HepG2 (cell line): ENCODE results near the gene MYO1G. TPM values are rescaled to one million over a fixed set of nuclear protein-coding genes. Genes with fewer than 3 reads are reported as not detected.

Experiments
- ATAC-seq: fragments of 200-7000 bp; cut with Tn5 transposase; 3 replicates; pipeline ENCODE4 v1.9.1; 2020; ENCODE audit warnings: mild to moderate bottlenecking, moderate library complexity
- BruUV-seq: library from RNA; stranded (reverse); fragments of 400-500 nt; replicated peaks from 2 replicates; lab custom pipeline; 2021; lab: Mats Ljungman, UMichigan
- CTCF ChIA-PET: fragments of 300-600 bp; formaldehyde crosslinking; extraction: SDS; loops from one replicate; lab custom pipeline; 2021; ENCODE audit warnings: low total read pairs, inconsistent platforms, low intra/inter-chr PET ratio; lab: Yijun Ruan, JAX
- POLR2A ChIA-PET: fragments of 350-600 bp; sonication (Branson Sonifier 250); formaldehyde crosslinking; loops from one replicate; lab custom pipeline; 2020; ENCODE audit warnings: antibody characterized with exemption, inconsistent platforms; lab: Yijun Ruan, JAX
- DNase-seq: peaks from one replicate; pipeline ENCODE4 v3.0.0-alpha.2; 2015; ENCODE audit warnings: low spot score
- FAIRE-seq: peaks from 3 replicates; lab custom pipeline; 2011; peaks lifted over from hg19 to GRCh38; lab: Jason Lieb, UNC
- H2AFZ ChIP-seq: one replicate; pipeline ENCODE4 v1.6.1; 2011; ENCODE audit warnings: low read length, inconsistent platforms
- H3K27ac ChIP-seq: fragments of 300-600 bp; 3 replicates; pipeline ENCODE4 v1.8.0; 2011; ENCODE audit warnings: mixed run types, mild to moderate bottlenecking, mixed read lengths, low read length, inconsistent platforms; ENCODE audit not compliant: insufficient read depth; ENCODE audit errors: extremely low read length
- H3K27me3 ChIP-seq, 2 experiments: fragments of 200-600 bp in 1 of 2; 2 replicates in 1 of 2; 3 replicates in 1 of 2; pipeline versions ENCODE4 v1.6.0 to v1.8.0; 2011; ENCODE audit warnings: low read length in 2 of 2, mild to moderate bottlenecking in 2 of 2, moderate library complexity in 2 of 2, inconsistent platforms in 1 of 2; ENCODE audit not compliant: insufficient read depth in 2 of 2, control insufficient read depth in 1 of 2
- H3K36me3 ChIP-seq, 2 experiments: fragments of 200-600 bp in 1 of 2; replicated peaks in 1 of 2; 2 replicates in 1 of 2; 3 replicates in 1 of 2; pipeline versions ENCODE4 v1.5.1 to v1.8.0; 2011; ENCODE audit warnings: low read length in 2 of 2, inconsistent platforms in 1 of 2; ENCODE audit not compliant: insufficient read depth in 2 of 2, control insufficient read depth in 1 of 2
- H3K4me1 ChIP-seq: 2 replicates; pipeline ENCODE4 v1.5.1; 2012; ENCODE audit warnings: low read length, inconsistent platforms; ENCODE audit not compliant: insufficient read depth
- H3K4me2 ChIP-seq: 2 replicates; pipeline ENCODE4 v1.6.0; 2011; ENCODE audit warnings: low read depth, low read length, inconsistent platforms
- H3K4me3 ChIP-seq, 3 experiments: fragments of 200-600 bp in 1 of 3; sonication (generic), shearing (Covaris generic) in 1 of 3; replicated peaks in 1 of 3; 2 replicates each; pipeline ENCODE4 v1.5.1; 2011 to 2016; ENCODE audit warnings: low read length in 3 of 3, inconsistent platforms in 2 of 3, low read depth in 2 of 3, mild to moderate bottlenecking in 2 of 3, control low read depth in 1 of 3, mixed read lengths in 1 of 3; ENCODE audit not compliant: insufficient read depth in 1 of 3
- H3K79me2 ChIP-seq: one replicate; pipeline ENCODE4 v1.6.1; 2011; ENCODE audit warnings: low read length, inconsistent platforms; ENCODE audit not compliant: insufficient read depth
- H3K9ac ChIP-seq: 2 replicates; pipeline ENCODE4 v1.6.0; 2011; ENCODE audit warnings: mild to moderate bottlenecking, low read depth, low read length, inconsistent platforms; ENCODE audit not compliant: insufficient read depth
- H3K9me3 ChIP-seq: 2 replicates; pipeline ENCODE4 v1.5.1; 2012; ENCODE audit warnings: mild to moderate bottlenecking, low read length
- H4K20me1 ChIP-seq: 2 replicates; pipeline ENCODE4 v1.6.0; 2011; ENCODE audit warnings: inconsistent platforms, mild to moderate bottlenecking, low read length, moderate library complexity; ENCODE audit not compliant: insufficient read depth
- FOXO1 ChIP-seq: sonication (generic); formaldehyde crosslinking; IDR thresholded peaks from 2 replicates; pipeline ENCODE4 v1.4.0; 2020; ENCODE audit warnings: missing genetic modification reagents
- HNF4G ChIP-seq, 2 experiments: sonication (generic) in 1 of 2; formaldehyde crosslinking in 1 of 2; IDR thresholded peaks; 2 replicates each; pipeline versions ENCODE4 v1.4.0 to v1.6.1; 2011 to 2020; ENCODE audit warnings: borderline replicate concordance in 2 of 2, low read depth in 2 of 2, mild to moderate bottlenecking in 2 of 2, low read length in 1 of 2, missing genetic modification reagents in 1 of 2, moderate library complexity in 1 of 2
- NONO ChIP-seq, 2 experiments: fragments of 450-650 bp in 1 of 2; sonication (generic) in 1 of 2; formaldehyde crosslinking in 1 of 2; IDR thresholded peaks in 1 of 2; conservative IDR thresholded peaks in 1 of 2; 2 replicates each; pipeline versions ENCODE4 v1.6.1 to v1.8.0; 2017 to 2022; ENCODE audit warnings: mild to moderate bottlenecking in 1 of 2, missing genetic modification reagents in 1 of 2, moderate library complexity in 1 of 2
- TCF12 ChIP-seq, 2 experiments: fragments of 450-650 bp in 1 of 2; sonication (generic) in 1 of 2; formaldehyde crosslinking in 1 of 2; IDR thresholded peaks; 2 replicates each; pipeline versions ENCODE4 v1.6.1 to v1.8.0; 2017 to 2022; ENCODE audit warnings: antibody characterized with exemption in 1 of 2, mild to moderate bottlenecking in 1 of 2, missing genetic modification reagents in 1 of 2, moderate library complexity in 1 of 2
- ZEB1 ChIP-seq: IDR thresholded peaks from 2 replicates; pipeline ENCODE4 v1.6.1; 2012; ENCODE audit warnings: mild to moderate bottlenecking, low read depth, inconsistent platforms; ENCODE audit not compliant: insufficient replicate concordance
- ZNF296 ChIP-seq: sonication (generic); formaldehyde crosslinking; conservative IDR thresholded peaks from 2 replicates; pipeline ENCODE4 v1.5.0; 2020; ENCODE audit warnings: mild to moderate bottlenecking, missing genetic modification reagents
- whole genome bisulfite sequencing: methylation state at CpG from one replicate; pipeline ENCODE4 v1.1.6; 2017; ENCODE audit warnings: low lambda C conversion rate; 5-methylcytosine and 5-hydroxymethylcytosine counted together
- in situ Hi-C: cut with HindIII; loops from 2 replicates; pipeline ENCODE4 v1.10.0; 2017; ENCODE audit warnings: low pct_unique_long_range_greater_than_20kb; ENCODE audit not compliant: extremely low pct_ligation_motif_present
- intact Hi-C: fragments of 100-400 bp; cut with micrococcal nuclease; formaldehyde crosslinking; loops from one replicate; pipeline ENCODE4 v1.10.0; 2022; ENCODE audit not compliant: unreplicated experiment
- polyA plus RNA-seq, 8 experiments: library from polyadenylated mRNA; depleted of rRNA in 3 of 8; stranded (reverse) in 7 of 8; unstranded in 1 of 8; fragments of >200 nt; fragmentation: Illumina TruSeq in 4 of 8; extraction: Trizol in 4 of 8; gene quantifications; 2 replicates each; pipeline versions ENCODE4 v1.2.1 to v1.2.3, GENCODE V29; 2011 to 2016; ENCODE audit warnings: low read depth in 4 of 8, missing spikeins in 1 of 8, mixed read lengths in 1 of 8; ENCODE audit not compliant: insufficient read depth in 1 of 8
- total RNA-seq, 5 experiments: library from RNA; depleted of rRNA; stranded (reverse); fragments of >200 nt; fragmentation: Illumina TruSeq; extraction: Trizol; gene quantifications; 2 replicates each; pipeline ENCODE4 v1.2.3, GENCODE V29; 2016; ENCODE audit warnings: low read depth in 1 of 5
- TF ChIP-seq, protein P1 (sequence below): sonication (generic); formaldehyde crosslinking; IDR thresholded peaks from 2 replicates; pipeline ENCODE4 v1.8.0; 2022; ENCODE audit warnings: mild to moderate bottlenecking, missing genetic modification reagents, moderate library complexity
- TF ChIP-seq, protein P2 (sequence below): sonication (generic); formaldehyde crosslinking; IDR thresholded peaks from 2 replicates; pipeline ENCODE4 v1.5.0; 2020; ENCODE audit warnings: missing genetic modification reagents

Gene MYO1G
- total and polyA plus RNA-seq, 2 of the 13 experiments (the other 11 are each of a cell fraction or from before 2014, with no cell fraction given): 0.29 to 1.1 TPM

DNA sequence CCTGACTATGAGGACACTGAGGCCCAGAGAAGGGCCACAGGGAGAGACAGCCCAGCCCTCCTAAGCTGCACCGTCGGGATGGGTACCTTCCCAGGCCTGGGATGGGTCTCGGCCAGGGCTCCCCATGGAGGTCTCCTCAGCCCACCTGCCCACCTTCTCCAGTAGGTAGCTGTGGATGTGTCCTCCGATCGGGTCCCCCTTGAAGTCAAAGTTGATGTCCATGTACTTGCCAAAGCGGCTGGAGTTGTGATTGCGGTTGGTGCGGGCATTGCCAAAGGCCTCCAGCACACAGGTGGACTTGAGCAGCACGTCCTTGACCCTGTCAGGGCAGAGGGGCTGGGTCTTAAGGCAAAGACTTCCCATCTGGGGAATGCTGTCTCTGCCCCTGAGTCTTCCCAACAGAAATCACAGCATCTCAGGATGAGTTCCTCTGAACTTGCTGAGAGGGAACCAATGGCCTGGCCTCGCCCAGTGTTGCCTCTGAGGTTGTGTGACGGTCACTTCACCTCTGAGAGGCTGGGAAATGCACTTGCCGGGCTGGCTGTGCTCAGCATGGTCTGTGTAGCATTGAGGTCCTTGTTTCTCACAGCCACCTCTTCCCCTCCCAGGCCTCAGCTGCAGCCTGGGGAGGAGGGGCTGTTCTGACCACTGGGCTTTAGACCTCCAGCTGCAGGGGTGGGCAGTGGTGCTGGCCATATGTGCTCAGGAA, 3.3 kb downstream of the MYO1G start (continued):
- TF ChIP-seq HNF4G (IDR thresholded peaks at IDR 0.05; ENCODE audit: borderline replicate concordance, low read depth, low read length) (no peak), HNF4G (CRISPR knock-in tag; IDR thresholded peaks at IDR 0.05; ENCODE audit: borderline replicate concordance, low read depth) (no peak)

- POLR2A ChIA-PET: interaction anchor here (1.2 to 4.1 kb wide), 4 partner anchors 24 to 138 kb away, joined by 4 to 83 read pairs (median 22); partner anchors contain the start of genes CCM2, PURB and TBRG4
- intact Hi-C loops: no loop called here
- ATAC-seq: no peak
- DNase-seq: no peak
- CTCF ChIA-PET: interaction anchor here (1.0 kb wide), 1 partner anchor 162 kb away, joined by 3 read pairs; no protein-coding TSS in a partner anchor
- Histone ChIP-seq H3K4me2 (no peak overlapping the region), H3K27ac (no peak overlapping the region), H3K4me1 (peaks cover 65% of the 10 kb centered on the region), H3K27me3 (peaks cover 4 to 5% of the 10 kb centered on the region in 2 experiments; a peak in 2 of 5 replicates), H3K9ac (no peak overlapping the region), H3K9me3 (no peaks in the 10 kb centered on the region), H4K20me1 (no peaks in the 10 kb centered on the region), H3K36me3 (no peaks in the 10 kb centered on the region), H2AFZ (no peak overlapping the region), H3K4me3 (no peak overlapping the region), H3K79me2 (no peaks in the 10 kb centered on the region)
- no TSS peak for BruUV-seq
- no peak for FAIRE-seq
- 0% methylated on average over 3 of the region's 7 CpGs for WGBS
- in situ Hi-C loops: loop anchor here (25.0 kb wide), 1 partner anchor 288 kb away; no protein-coding TSS in a partner anchor
- TF ChIP-seq TCF12 (IDR thresholded peaks at IDR 0.05) (no peak), TCF12 (CRISPR knock-in tag; IDR thresholded peaks at IDR 0.05) (no peak), ZNF296 (CRISPR knock-in tag) (no peak), NONO (IDR thresholded peaks at IDR 0.05) (no peak), NONO (CRISPR knock-in tag; conservative IDR thresholded peaks at IDR 0.05) (no peak), FOXO1 (CRISPR knock-in tag) (no peak), ZEB1 (no peak)
- TF ChIP-seq, protein P1, sequence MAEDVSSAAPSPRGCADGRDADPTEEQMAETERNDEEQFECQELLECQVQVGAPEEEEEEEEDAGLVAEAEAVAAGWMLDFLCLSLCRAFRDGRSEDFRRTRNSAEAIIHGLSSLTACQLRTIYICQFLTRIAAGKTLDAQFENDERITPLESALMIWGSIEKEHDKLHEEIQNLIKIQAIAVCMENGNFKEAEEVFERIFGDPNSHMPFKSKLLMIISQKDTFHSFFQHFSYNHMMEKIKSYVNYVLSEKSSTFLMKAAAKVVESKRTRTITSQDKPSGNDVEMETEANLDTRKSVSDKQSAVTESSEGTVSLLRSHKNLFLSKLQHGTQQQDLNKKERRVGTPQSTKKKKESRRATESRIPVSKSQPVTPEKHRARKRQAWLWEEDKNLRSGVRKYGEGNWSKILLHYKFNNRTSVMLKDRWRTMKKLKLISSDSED (CRISPR knock-in tag): no peak
- TF ChIP-seq, protein P2, sequence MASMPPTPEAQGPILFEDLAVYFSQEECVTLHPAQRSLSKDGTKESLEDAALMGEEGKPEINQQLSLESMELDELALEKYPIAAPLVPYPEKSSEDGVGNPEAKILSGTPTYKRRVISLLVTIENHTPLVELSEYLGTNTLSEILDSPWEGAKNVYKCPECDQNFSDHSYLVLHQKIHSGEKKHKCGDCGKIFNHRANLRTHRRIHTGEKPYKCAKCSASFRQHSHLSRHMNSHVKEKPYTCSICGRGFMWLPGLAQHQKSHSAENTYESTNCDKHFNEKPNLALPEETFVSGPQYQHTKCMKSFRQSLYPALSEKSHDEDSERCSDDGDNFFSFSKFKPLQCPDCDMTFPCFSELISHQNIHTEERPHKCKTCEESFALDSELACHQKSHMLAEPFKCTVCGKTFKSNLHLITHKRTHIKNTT: no peak
These were observed 4.3 kb downstream of the MYO1G start for GRCh38 chr7:44974549-44974948.
